Right lobe of liver (tissue), 4 donors: ENCODE data around the gene BRD8.

Experiments used
- CTCF ChIP-seq, 4 donors: fragments of 200-600 bp in 3 of 4; fragments of 450-650 bp in 1 of 4; IDR thresholded peaks; one replicate each; pipeline versions ENCODE4 v1.5.1 to v1.8.0; 2016 to 2022; ENCODE audit warnings: antibody characterized with exemption in 4 of 4, mild to moderate bottlenecking in 2 of 4
- POLR2A ChIP-seq: fragments of 450-650 bp; IDR thresholded peaks from one replicate; pipeline ENCODE4 v1.6.1; 2017; ENCODE audit warnings: antibody characterized with exemption, mild to moderate bottlenecking
- donor health status: DM: no; HTN: no; CAD: no.
- donor health status: DM: no; HTN: no; CAD: no.
- donor health status: DM: no; HTN: yes; CAD: no.

- TF ChIP-seq CTCF (IDR thresholded peaks at IDR 0.05): no peak
- TF ChIP-seq POLR2A: no peak
Measured at GRCh38 chr5:138132543-138132942, 45.9 kb downstream of the BRD8 start.
